Stimulated activated CD8-positive, alpha-beta memory T cell treated with anti-CD3 and anti-CD28 coated beads, Interleukin-2, amount 100 ng/mL, for 1 hour (primary cell): Measurements from ENCODE around the gene EPG5.
"Not testable (repeated sequence)": the region's sequence is repeated elsewhere in the genome, so short reads cannot be mapped to it uniquely, and the experiment has no call there.

ENCODE experiments used
- DNase-seq, 2 donors: peaks; one replicate each; pipeline ENCODE4 v3.0.0-alpha.2; 2020; ENCODE audit warnings: low read depth in 2 of 2

The EPG5 gene

DNA sequence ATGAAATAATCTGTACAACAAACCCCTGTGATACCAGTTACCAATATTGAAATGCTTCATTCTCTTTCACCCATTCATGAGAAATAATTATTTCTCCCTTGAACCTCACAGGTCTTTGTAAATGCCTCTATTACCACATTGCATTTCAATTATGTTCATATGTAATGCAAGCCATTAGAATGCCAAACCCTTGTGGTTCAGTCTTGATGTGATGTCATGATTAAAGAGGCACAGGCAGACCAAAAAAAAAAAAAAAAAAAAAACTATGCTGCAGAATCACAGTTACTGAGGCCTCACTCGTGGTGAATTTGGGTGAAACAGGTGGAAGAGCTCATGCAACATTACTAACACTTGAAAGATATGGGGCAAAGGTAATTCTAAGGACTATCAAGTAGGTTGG is 9.4 kb upstream of the EPG5 start:
- no peak for DNase-seq

DNA sequence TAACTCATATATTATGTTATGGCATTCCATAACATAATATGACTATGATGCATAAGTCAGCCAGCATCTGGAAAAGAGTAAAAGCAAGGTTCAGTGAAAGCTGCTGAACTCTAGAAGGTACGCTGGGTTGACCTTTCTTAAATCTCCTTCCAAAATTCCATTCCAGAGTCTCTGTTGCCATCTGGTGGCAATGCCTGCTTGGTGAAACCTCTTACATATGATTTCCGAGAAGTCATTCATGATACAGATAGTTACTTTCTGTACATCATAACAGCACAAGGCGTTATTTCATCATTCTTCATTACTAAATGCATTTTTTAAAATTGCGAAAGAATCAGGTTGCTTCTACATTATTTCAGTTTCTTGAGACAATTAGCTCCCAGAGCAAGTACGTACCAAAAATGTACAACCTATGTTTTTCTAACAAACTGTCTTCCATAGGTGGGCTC is 7.0 kb upstream of the EPG5 start:
- DNase-seq, result peak in 1 of 2 donors; percentile 42

DNA sequence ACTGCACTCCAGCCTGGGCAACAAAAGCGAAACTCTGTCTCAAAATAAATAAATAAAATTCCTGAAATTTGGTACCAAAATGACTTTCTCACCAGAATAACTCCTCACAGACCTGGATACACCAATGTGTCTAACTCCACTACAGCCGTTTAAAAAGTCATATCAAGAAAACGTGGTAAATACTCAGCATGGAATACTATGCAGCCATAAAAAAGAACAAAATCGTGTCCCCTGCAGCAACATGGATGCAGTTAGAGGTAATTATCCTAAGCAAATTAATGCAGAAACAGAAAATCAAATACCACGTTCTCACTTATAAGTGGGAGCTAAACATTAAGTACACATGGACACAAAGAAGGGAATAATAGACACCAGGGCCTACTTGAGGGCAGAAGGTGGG is 2.2 kb downstream of the EPG5 start:
- DNase-seq, result not testable (repeated sequence)

DNA sequence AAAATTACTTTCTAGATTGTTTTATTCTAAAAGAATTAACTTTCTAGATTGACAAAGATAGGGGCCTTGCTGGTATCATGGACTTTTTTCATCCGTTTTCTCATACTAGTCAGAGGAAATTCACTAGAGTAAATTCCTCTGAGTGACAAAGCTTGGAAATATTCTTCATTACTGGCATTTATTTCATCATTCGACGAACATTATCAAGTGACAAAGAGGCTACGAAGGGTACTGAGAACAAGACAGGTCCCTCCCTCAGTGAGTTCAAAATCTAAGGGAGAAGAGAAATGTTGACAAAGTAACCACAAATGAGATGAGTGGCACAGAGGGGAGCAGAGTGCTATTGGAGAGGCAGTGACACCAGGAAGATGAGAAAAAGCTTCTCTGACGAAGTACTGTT is 4.3 kb downstream of the EPG5 start:
- no peak for DNase-seq

DNA sequence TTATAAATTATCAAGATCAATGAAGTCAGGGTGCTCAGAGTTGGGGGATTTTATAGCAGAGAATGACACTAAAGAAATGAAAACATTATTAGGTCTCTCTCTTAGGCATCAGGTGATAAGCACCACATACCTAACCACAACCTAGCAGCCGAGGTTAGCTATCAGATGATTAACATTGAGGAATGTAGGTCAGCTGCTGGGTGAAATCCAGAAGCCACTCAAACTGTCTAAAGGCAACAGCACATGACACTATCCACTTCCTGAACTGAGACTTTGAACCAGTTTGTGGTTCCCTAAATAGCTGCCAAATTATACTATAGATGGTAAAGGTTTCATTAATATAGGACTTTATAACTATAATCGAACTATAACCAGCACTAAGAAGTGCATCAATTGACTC is 4.7 kb downstream of the EPG5 start:
- no peak for DNase-seq

DNA sequence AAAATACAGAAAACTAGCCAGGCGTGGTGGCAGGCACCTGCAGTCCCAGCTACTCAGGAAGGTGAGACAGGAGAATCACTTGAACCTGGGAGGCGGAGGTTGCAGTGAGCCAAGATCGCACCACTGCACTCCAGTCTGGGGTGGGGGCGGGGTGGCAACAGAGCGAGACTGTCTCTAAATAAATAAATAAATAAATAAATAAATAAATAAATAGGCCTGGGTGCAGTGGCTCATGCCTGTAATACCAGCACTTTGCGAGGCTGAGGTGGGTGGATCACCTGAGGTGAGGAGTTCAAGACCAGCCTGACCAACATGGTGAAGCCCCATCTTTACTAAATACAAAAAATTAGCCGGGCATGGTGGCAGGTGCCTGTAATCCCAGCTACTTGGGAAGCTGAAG is 7.6 kb downstream of the EPG5 start:
- DNase-seq, result not testable (repeated sequence)

DNA sequence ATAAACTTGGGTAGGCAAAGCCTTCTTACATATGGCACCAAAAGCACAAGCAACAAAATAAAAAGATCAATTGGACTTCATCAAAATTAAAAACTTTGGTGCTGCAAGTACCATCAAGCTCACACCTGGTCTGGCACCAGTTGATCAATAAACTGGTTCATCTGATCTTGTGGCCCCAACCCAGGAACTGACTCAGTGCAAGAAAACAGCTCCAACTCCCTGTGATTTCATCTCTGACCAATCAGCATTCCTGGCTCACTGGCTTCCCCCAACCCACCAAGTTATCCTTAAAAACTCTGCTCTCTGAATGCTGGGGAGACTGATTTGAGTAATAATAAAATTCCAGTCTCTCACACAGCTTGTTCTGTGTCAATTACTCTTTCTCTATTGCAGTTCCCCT is 8.4 kb downstream of the EPG5 start:
- no peak for DNase-seq

DNA sequence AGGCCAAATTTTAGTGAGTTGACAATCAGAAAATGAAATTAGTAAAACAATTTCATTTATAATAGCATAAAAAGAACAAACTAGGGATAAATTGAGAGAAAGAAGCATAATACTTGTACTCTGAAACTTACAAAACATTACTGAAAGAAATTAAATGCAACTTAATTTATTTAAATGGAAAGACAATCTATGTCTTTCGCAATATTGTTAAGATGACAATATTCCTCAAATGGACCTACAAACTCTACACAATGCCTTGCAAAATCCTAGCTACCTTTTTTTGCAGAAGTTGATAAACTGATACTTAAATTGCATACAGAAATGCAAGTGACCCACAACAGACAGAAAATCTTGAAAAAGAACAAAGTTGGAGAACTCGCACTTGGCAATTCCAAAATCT is 9.1 kb downstream of the EPG5 start:
- DNase-seq, result no peak

DNA sequence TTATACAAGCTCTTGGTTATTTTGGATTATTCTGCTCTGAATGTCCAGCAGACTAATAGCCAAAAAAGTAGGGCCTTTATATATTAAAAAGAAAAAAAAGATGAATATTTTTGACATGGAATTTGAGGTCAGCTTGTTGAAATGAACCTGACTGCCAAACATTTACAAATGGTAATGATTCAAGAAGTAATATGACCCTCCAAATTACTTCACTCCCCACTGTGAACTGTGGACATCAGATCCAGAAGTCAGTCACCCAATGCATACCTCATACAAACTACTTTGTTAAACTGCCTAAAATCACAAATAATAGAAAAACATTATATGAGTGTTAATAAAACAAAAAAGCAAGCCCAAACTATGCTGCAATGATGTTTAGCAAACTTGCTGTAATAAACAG is 10.0 kb downstream of the EPG5 start:
- DNase-seq, result no peak

DNA sequence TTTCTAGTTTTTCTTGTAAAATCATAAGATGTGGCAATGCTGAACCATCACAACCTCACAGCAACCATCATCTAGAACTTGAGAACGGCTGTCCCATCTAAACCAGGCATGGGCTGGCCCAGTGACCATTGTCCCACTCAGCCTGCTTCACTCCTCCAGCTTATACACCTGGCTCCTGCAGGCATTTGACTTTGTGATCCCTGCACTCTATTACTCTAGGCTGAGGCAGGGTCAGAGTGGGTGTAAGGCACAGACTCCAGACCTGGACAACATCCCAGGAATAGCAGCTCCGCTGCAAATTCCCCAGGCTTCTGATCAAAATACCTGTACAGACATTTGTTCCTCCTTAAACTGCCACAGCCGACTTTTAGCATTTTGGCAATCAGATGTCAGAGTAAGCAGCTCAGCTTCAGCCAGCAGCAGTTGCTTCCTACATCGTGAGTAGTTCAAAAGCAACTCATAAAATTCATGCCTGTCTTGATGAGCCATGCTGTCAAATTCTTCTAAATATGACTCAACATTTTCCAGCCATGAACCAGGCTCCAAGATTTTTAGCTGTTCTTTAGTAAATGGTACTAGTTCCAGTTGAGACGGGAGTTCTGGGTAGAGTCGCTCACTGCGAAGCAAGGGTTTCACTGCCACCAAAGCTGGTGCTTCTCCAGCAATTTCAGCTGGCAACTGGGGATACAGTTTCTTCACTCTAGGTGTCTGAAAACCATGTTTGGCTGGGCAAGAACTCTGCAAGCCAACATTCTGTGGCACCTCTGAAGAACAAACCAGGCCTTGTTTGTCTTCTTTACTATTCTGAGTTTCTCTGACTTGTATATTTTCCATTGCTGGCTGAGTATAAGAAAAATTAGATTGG is 12.8 kb downstream of the EPG5 start:
- DNase-seq, result no peak

DNA sequence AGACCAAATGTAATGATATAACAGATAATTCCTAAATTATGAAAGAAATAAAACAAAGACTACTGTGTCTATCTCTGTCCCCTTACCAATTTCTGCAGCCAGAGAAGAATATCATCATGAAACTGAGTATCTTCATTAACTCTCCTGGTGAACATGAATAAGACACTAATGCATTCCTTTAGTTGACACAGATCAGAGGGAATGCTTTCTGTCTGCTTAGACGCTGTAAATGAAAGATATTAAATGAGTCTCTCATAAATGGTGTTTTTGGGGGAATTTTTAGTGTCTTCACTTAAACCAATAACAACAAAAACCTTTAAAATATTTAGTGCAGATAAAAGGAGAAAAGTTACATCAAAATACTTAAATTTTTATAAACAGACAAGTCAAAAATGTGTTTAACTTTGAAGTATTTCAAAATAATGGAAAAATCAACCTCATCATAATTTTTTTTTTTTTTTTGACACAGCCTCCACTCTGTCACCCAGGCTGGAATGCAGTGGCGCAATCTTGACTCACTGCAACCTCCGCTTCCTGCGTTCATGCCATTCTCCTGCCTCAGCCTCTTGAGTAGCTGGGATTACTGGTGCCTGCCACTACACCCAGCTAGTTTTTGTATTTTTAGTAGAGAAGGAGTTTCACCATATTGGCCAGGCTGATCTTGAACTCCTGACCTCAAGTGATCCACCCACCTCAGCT is 16.0 kb downstream of the EPG5 start:
- no peak for DNase-seq

DNA sequence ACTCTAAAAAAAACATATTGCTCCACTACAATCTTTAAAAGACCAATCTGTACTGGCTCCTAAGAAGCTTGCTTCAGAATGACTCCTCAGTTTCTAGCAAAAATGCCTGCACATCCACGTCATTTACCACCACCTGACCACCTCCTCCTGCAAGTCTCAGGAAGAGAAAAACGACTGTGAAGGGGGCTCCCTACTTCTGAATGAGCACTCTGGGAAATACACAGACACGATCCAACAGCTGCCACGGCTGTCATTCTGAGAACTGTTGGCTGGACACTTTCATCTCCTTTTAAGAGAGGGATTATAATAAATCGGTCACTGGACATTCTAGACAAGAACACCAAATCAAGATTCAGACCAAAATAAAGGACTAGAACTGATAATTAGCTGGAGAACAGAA is 21.5 kb downstream of the EPG5 start:
- DNase-seq, result no peak

DNA sequence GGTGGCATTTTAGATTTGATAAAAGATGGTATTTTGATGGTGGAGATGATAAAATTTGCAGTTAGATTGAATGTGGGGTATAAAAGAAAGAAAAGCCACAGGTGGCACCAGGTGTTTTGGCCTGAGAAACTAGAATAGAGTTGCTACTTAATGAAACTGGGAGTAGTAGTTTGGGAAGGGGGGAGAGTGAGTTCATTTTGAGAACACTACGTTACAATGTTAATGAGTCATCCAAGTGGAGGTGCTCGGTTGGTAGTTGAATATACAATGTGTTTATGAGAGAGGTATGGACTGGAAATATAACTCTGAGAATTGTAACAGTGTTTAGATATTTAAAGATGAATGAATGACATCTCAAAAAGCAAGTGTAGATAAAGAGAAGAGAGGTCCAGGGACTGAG is 26.4 kb downstream of the EPG5 start:
- no peak for DNase-seq

DNA sequence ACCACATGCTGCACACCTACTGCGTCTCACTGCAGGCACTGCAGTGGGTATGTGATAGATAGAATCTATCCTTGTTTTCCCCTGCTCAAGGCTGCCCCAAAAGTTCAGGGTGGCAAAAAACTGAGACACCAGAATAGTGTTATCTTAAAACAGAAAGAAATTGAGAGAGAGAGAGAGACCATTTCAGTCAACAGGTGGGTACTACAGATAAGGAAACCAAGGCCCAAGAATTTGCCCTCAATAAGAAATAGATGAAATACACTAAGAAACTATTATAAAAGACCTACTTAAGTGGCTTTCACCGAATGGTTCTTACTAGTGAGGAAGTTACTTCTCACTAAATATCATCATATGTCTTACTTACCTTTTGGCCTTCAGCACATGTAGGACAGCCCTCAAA is 27.9 kb downstream of the EPG5 start:
- DNase-seq, result no peak

DNA sequence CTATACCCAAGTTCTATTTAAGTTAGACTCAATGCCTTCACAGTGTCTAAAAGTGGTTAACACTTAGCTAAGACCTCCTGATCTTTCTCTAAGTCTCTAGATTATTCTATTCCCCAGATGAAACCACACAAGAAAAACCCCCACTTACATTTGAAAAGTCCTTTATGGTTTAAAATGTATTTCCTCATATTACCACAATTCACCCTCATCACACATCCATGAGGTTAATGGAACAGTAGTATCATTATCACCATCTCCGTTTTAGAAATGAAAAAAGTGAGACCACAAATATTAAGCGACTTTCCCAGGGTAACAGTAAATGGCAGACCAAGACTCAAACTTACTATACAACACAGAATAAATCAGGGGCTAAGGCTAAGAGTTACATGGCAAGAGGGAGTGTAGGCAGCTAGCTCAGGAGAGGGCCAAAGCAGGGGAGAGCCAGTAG is 28.6 kb downstream of the EPG5 start:
- no peak for DNase-seq

DNA sequence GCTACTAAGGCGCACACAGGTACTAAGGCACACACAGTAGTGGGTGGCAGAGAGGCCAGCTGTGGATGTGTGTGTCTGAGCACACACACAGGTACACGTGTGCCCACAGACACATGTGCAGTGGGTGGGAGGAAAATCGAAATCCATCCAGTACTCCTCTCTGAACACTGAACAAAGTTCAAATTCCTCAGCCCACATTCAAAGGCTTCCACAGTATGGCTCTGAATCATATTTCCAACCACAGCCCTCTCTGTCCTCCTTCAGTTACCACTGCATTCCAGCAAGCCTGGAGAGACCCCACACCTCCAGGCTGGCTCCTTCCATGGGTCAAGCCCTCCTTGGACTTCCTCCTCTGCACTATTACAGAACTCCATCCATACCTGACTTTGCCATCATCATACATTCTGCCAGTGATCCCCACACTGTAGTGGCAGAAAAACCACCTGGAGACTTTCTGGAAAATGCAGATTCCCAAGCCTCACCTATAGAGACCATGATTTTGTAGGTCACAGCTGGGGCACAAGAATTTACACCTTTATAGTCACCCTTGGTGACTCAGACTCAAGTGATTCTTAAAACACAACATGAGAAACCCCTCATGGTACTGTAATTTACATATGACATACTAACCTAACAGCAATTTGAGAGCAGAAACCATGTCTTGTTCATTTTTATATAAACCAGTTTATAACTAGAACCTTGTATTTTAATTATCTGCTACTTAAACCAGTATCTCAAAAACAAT is 31.4 kb downstream of the EPG5 start:
- no peak for DNase-seq

DNA sequence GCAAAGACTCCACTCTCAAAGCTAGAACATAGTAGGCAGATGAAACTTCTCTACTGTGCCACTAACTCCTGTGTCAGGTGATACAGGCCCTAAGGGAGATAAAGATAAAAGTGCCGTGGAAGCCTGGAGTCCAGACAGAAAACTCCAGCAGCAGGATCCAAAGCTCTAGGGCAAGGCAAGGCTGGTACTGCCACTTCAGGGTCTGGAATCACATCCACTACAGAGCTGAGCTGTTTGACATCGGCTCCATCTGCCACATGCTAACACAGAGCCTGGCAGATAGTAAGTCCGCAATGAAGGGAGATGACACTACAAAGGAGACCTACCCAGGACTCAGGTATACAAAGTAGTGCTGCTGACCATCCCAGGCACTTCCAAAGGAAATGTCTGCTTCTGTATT is 34.4 kb downstream of the EPG5 start:
- DNase-seq, result no peak

DNA sequence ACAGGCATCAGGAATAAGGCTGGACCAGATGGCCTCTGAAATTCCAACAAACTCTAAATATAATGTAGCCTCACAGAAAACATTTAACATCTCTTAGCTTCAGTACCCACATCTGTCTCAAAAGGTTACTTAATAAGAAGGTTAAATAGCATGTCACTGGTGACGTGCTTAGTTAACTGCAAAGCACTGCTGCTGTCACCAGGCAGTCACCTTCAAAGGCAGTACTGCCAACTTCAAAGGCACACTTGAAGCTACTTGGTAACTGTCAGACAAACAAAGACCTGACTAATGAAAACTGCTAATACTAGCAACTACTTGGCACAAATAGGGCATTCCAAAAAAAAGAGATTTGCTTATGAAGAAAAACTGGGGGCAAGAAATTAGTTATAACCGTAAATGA is 36.2 kb downstream of the EPG5 start:
- DNase-seq, result no peak

DNA sequence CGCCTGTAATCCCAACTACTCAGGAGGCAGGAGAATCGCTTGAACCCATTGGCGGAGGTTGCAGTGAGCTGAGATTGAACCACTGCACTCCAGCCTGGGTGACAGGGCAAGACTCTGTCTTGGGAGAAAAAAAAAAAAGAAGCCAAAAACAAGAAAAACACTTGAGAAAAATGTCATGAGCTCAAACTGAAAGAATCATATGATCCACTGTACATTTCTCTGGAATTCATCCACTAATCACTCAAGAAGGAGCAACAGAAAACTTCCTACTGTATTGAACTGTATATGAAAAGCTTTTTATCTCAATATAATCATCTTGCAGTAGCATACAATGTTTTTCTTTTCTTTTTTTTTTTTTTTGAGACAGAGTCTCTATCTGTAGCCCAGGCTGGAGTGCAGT is 40.4 kb downstream of the EPG5 start:
- no peak for DNase-seq

DNA sequence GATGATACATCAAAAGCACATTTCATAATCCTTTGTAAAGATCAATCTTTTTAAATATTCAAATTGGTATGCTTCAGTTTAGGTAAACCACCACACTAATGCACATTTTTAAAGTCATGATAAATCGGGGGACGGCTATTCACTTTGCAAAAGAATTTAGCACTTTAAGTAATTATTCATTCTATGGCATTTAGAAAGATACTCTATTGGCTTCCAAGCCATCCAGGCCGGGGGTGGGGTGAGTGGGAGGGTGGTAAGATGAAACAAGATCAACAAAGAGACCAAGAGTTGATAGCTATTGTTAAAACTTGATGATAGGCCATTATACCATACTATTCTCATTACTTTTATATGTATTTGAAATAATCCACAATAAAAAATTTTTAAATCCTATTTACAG is 41.0 kb downstream of the EPG5 start:
- no peak for DNase-seq

DNA sequence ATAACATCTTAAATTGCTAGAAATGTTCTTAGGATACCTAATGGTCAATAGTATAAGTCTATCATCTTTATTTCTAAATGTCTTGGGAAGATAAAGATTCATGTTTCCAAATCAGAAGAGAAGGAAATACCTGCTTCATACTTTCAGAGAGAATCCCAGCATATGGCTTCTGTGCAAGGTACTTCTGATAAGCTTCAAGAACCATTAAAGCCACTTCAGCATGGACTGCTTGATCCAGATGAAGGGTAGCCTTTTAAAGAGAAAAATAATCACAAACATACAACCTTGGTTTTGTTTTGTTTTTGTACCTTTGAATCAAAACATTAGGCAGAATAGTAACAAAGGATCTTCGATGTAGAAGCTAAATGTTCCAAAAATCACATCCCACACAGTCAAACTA is 44.0 kb downstream of the EPG5 start:
- no peak for DNase-seq

DNA sequence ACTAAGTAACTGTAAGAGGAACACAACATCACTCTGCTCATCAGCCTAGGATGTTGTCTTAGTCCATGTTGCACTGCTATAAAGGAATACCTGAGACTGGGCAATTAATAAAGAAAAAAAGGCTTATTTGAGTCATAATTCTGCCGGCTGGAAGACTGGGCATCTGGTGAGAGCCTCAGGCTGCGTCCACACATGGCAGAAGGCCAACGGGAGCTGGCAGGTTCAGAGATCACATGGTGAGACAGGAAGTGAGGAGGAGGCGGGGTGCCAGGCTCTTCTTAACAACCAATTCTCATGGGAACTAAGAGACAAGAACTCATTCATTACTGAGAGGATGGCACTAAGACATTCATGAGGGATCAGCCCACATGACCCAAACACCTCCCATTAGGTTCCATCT is 46.8 kb downstream of the EPG5 start:
- DNase-seq, result no peak

DNA sequence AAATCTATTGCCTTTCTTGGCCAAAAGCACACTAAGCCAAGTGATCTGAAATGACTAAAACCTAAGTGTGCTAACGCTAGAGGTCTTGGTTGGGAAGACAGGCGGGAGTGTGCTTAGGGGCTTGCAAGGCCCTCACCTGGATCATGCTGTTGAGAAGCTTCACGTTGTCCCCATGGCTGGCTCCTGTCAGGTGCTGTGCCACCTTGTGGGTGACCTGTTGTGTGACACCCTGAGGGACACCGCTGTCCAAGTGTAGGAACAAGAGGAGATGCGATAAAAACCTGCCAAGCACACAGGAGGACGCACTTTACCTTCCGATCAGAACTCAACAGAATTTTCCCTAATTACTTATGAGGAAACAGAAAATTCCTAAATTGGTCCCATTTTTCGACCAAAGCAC is 50.8 kb downstream of the EPG5 start:
- DNase-seq, result no peak
